Measurements from ENCODE around the gene LCE3D. TPM values are rescaled to one million over a fixed set of nuclear protein-coding genes. Genes with fewer than 3 reads are reported as not detected.

The LCE3D gene
- total and polyA plus RNA-seq, 9 of the 15 experiments (the other 6 are each of a cell fraction or from before 2014, with no cell fraction given): not detected

GRCh38 chr1:152565535-152566215 lies 14.6 kb downstream of the LCE3D start:
- no peaks in the 10 kb centered on the region for H4K20me1 ChIP-seq (replicated peaks; ENCODE audit: control insufficient read depth, insufficient read depth, low read length)
- ChIA-PET POLR2A (interaction anchor here (0.6 kb wide), 1 partner anchor 141 kb away, joined by 3 read pairs; no protein-coding TSS in a partner anchor), CTCF (ENCODE audit: low intra/inter-chr PET ratio) (no interaction called here)
- H3K4me3 ChIP-seq: no peak overlapping the region
- H3K79me2 ChIP-seq (ENCODE audit: control insufficient read depth, insufficient read depth, low read length): no peaks in the 10 kb centered on the region
- H3K9ac ChIP-seq (ENCODE audit: insufficient read depth in 1 of 2, low read depth in 2 of 2, low read length in 2 of 2): no peak overlapping the region
- in situ Hi-C loops (cut with MboI): no loop called here
- DNase-seq (ENCODE audit: extremely low read depth in 1 of 4, low spot score in 3 of 4) (no peak), FAIRE-seq (no peak), ATAC-seq (no peak)
- WGBS (ENCODE audit: insufficient coverage, low coverage, missing lambda C conversion rate): 2% methylated on average over 10 of the region's 14 CpGs
- no peaks in the 10 kb centered on the region for H3K9me3 ChIP-seq (replicated peaks; ENCODE audit: control insufficient read depth, insufficient read depth, low read depth, low read length)
- H3K4me1 ChIP-seq (replicated peaks in 1 of 2; ENCODE audit: control insufficient read depth in 2 of 2, insufficient read depth in 2 of 2, low read length in 2 of 2): no peaks in the 10 kb centered on the region
- BruUV-seq (replicated peaks): no TSS peak
- no peak overlapping the region for H3K27ac ChIP-seq (ENCODE audit: extremely low read depth, low read depth, low read length)
- no peak overlapping the region for H2AFZ ChIP-seq (ENCODE audit: low read depth, low read length)
- H3K4me2 ChIP-seq (ENCODE audit: insufficient read depth, low read length): no peak overlapping the region
- no peaks in the 10 kb centered on the region for H3K36me3 ChIP-seq (ENCODE audit: control insufficient read depth, insufficient read depth, low read length)
- no peaks in the 10 kb centered on the region for H3K9me1 ChIP-seq (ENCODE audit: control insufficient read depth, insufficient read depth, low read length)
- H3K27me3 ChIP-seq (ENCODE audit: control insufficient read depth in 2 of 2, insufficient read depth in 2 of 2, low read length in 2 of 2): no peaks in the 10 kb centered on the region; a peak in 1 of 5 replicates
- intact Hi-C loops (cut with micrococcal nuclease): no loop called here
- no peak for TF ChIP-seq HBP1 (CRISPR knock-in tag; IDR thresholded peaks at IDR 0.05)
- TF ChIP-seq NR3C1 (CRISPR knock-in tag; IDR thresholded peaks at IDR 0.05): no peak
- no peak for TF ChIP-seq KDM2B (CRISPR knock-in tag; IDR thresholded peaks at IDR 0.05)
- no peak for TF ChIP-seq BMI1 (IDR thresholded peaks at IDR 0.05; ENCODE audit: low read length)
- no peak for TF ChIP-seq REST (IDR thresholded peaks at IDR 0.05; ENCODE audit: borderline replicate concordance)
- TF ChIP-seq REST (CRISPR knock-in tag; IDR thresholded peaks at IDR 0.05; ENCODE audit: low read depth): no peak
- TF ChIP-seq E2F8 (IDR thresholded peaks at IDR 0.05; ENCODE audit: low read depth, partially characterized antibody): no peak
- TF ChIP-seq ZNF316 (IDR thresholded peaks at IDR 0.05): no peak
